DOHH2 (cell line): ENCODE results near the gene DGKZ.

ENCODE experiments used
- H3F3A ChIP-seq: fragments of 200-600 bp; sonication (generic), shearing (Covaris generic); 2 replicates; pipeline ENCODE4 v1.6.0; 2016; ENCODE audit warnings: antibody characterized with exemption, mild to moderate bottlenecking; ENCODE audit not compliant: control insufficient read depth, insufficient read depth
- H3K27ac ChIP-seq: fragments of 200-600 bp; sonication (generic); 2 replicates; pipeline ENCODE4 v1.5.1; 2014; ENCODE audit warnings: low read depth, mild to moderate bottlenecking, low read length, moderate library complexity
- H3K27me3 ChIP-seq: fragments of 200-600 bp; sonication (generic); 2 replicates; pipeline ENCODE4 v1.6.1; 2014; ENCODE audit warnings: mild to moderate bottlenecking, low read length, mixed read lengths; ENCODE audit not compliant: control insufficient read depth
- H3K36me3 ChIP-seq: fragments of 200-600 bp; sonication (generic); 2 replicates; pipeline ENCODE4 v1.6.1; 2014; ENCODE audit warnings: mild to moderate bottlenecking, low read length, moderate library complexity, mixed read lengths; ENCODE audit not compliant: control insufficient read depth
- H3K4me1 ChIP-seq: fragments of 200-600 bp; sonication (generic); 2 replicates; pipeline ENCODE4 v1.6.1; 2014; ENCODE audit warnings: mild to moderate bottlenecking, low read length, mixed read lengths; ENCODE audit not compliant: control insufficient read depth
- H3K4me2 ChIP-seq: fragments of 200-600 bp; sonication (generic); 2 replicates; pipeline ENCODE4 v1.6.0; 2014; ENCODE audit warnings: mild to moderate bottlenecking, low read length, moderate library complexity
- H3K4me3 ChIP-seq: fragments of 200-600 bp; sonication (generic); 2 replicates; pipeline ENCODE4 v1.5.1; 2014; ENCODE audit warnings: mild to moderate bottlenecking, low read length, mixed read lengths
- H3K79me2 ChIP-seq: fragments of 200-600 bp; sonication (generic); 2 replicates; pipeline ENCODE4 v1.6.1; 2014; ENCODE audit warnings: mild to moderate bottlenecking, low read length, mixed read lengths; ENCODE audit not compliant: control insufficient read depth
- H3K9me2 ChIP-seq: fragments of 200-600 bp; sonication (generic); replicated peaks from 2 replicates; pipeline ENCODE4 v1.6.1; 2014; ENCODE audit warnings: mild to moderate bottlenecking, low read length, mixed read lengths; ENCODE audit not compliant: control insufficient read depth
- H3K9me3 ChIP-seq: fragments of 200-600 bp; sonication (generic); 2 replicates; pipeline ENCODE4 v1.6.1; 2014; ENCODE audit warnings: antibody characterized with exemption, low read length, mixed read lengths; ENCODE audit not compliant: control insufficient read depth, insufficient read depth
- H4K20me1 ChIP-seq: fragments of 200-600 bp; sonication (generic); 2 replicates; pipeline ENCODE4 v1.6.0; 2014; ENCODE audit warnings: low read depth, mild to moderate bottlenecking, antibody characterized with exemption, low read length, moderate library complexity; ENCODE audit not compliant: control insufficient read depth, insufficient read depth
- CTCF ChIP-seq: fragments of 200-600 bp; sonication (generic); IDR thresholded peaks from one replicate; pipeline ENCODE4 v1.5.1; 2014; ENCODE audit warnings: antibody characterized with exemption, mild to moderate bottlenecking, low read depth, low read length; ENCODE audit not compliant: poor library complexity, severe bottlenecking
- EZH2phosphoT487 ChIP-seq: fragments of 200-600 bp; sonication (generic); IDR thresholded peaks from 2 replicates; pipeline ENCODE4 v1.6.1; 2017; ENCODE audit warnings: borderline replicate concordance, mild to moderate bottlenecking, antibody characterized with exemption, low read length, moderate library complexity, mixed read lengths

DGKZ gene

GRCh38 chr11:46327829-46328228, 19.4 kb upstream of the DGKZ start:
- H3K4me2 ChIP-seq = no peak overlapping the region
- H3K36me3 ChIP-seq = no peaks in the 10 kb centered on the region
- H3K27ac ChIP-seq = no peak overlapping the region
- H4K20me1 ChIP-seq = no peaks in the 10 kb centered on the region; the same call in 1 of the 2 replicates
- H3K27me3 ChIP-seq = peaks cover 46% of the 10 kb centered on the region
- no peaks in the 10 kb centered on the region for H3F3A ChIP-seq
- no peaks in the 10 kb centered on the region for H3K79me2 ChIP-seq
- H3K4me1 ChIP-seq = peaks cover 6% of the 10 kb centered on the region
- no peaks in the 10 kb centered on the region for H3K9me3 ChIP-seq
- no peaks in the 10 kb centered on the region for H3K9me2 ChIP-seq
- TF ChIP-seq CTCF = no peak
- no peak for TF ChIP-seq EZH2phosphoT487
- no peak overlapping the region for H3K4me3 ChIP-seq

GRCh38 chr11:46330154-46330553, 17.1 kb upstream of the DGKZ start:
- Histone ChIP-seq H3K4me3 (no peak overlapping the region), H3K9me2 (no peaks in the 10 kb centered on the region), H3F3A (no peaks in the 10 kb centered on the region), H3K4me2 (no peak overlapping the region), H3K27ac (no peak overlapping the region), H4K20me1 (no peaks in the 10 kb centered on the region; the same call in 1 of the 2 replicates), H3K4me1 (peaks cover 13% of the 10 kb centered on the region), H3K9me3 (no peaks in the 10 kb centered on the region), H3K27me3 (peaks cover 67% of the 10 kb centered on the region), H3K79me2 (no peaks in the 10 kb centered on the region), H3K36me3 (no peaks in the 10 kb centered on the region)
- TF ChIP-seq EZH2phosphoT487 (no peak), CTCF (no peak)

DNA sequence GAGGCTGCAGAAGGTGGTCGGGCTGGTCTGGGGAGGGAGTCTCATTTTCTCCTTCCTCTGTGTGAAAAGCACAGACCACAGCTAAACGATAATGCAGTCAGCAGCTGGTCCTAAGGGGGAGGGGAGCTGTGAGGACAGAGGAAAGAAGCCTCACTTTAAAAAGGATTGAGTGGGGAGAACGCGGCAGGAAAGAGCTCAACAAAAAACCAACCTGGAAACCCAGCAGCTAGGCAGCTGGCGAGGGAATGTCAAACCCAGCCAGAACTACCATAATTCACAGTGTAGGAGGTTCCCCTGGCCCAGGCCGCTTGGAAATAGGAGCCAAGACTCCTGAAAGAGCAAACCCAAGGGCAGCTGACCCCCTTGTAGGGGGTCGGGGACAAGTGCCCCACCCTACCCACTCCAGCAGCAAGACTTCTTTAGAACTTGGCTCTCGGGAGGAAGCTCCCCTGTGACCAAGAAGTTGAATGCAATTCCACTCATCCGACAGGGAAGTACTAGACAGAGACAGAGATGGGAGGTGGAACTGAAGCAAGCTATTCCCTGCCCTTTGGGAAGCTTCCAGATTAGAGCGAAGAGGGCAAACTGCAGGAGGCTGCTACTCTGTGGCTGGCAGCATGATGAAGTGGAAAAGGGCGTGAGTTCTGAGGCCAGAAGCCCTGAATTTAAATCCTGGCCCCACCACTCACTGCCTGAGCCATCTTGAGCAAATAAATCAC, 16.5 kb upstream of the DGKZ start:
- Histone ChIP-seq H3K27me3 (peaks cover 70% of the 10 kb centered on the region), H3K4me1 (peaks cover 13% of the 10 kb centered on the region), H4K20me1 (no peaks in the 10 kb centered on the region; the same call in 1 of the 2 replicates), H3F3A (no peaks in the 10 kb centered on the region), H3K4me3 (no peak overlapping the region), H3K9me2 (no peaks in the 10 kb centered on the region), H3K36me3 (no peaks in the 10 kb centered on the region), H3K4me2 (no peak overlapping the region), H3K27ac (no peak overlapping the region), H3K9me3 (no peaks in the 10 kb centered on the region), H3K79me2 (no peaks in the 10 kb centered on the region)
- TF ChIP-seq CTCF = no peak
